GM12891 (cell line): Measurements from ENCODE around the gene KCNQ1OT1.

Source experiments
- POLR2A ChIP-seq: IDR thresholded peaks from 2 replicates; pipeline ENCODE4 v1.6.1; 2011; ENCODE audit warnings: low read depth, low read length, control low read depth
- POLR2AphosphoS5 ChIP-seq: IDR thresholded peaks from 2 replicates; pipeline ENCODE4 v1.6.1; 2011; ENCODE audit warnings: low read depth, low read length, control low read depth
- SPI1 ChIP-seq: IDR thresholded peaks from 2 replicates; pipeline ENCODE4 v1.6.1; 2011; ENCODE audit warnings: low read depth, low read length, control low read depth

- no peak for TF ChIP-seq POLR2A
- TF ChIP-seq POLR2AphosphoS5, result no peak
- no peak for TF ChIP-seq SPI1
Observed at GRCh38 chr11:2732261-2732939, 32.6 kb upstream of the KCNQ1OT1 start.
